Measurements from ENCODE around the gene CUL9.

CUL9 gene

GRCh38 chr6:43231053-43231452 lies 49.1 kb downstream of the CUL9 start:
- DNase-seq = no peak

- no peak for DNase-seq
These were observed 49.9 kb downstream of the CUL9 start for GRCh38 chr6:43231735-43232450.

- DNase-seq = no peak
These were observed 53.8 kb downstream of the CUL9 start for GRCh38 chr6:43235841-43236240.

- no peak for DNase-seq
These were observed 57.1 kb downstream of the CUL9 start for GRCh38 chr6:43239054-43239453.

- DNase-seq = no peak
These were observed 59.0 kb downstream of the CUL9 start for GRCh38 chr6:43240950-43241349.

- no peak for DNase-seq
These were observed 59.5 kb downstream of the CUL9 start for GRCh38 chr6:43241446-43241845.

GRCh38 chr6:43242908-43243663 lies 61.1 kb downstream of the CUL9 start, which contains the start of gene TTBK1:
Gene TTBK1, plus strand, starts transcription at chr6:43243481. Its CDS starts 3,180 bp downstream, at chr6:43246661.
- DNase-seq = peak; percentile 12

- DNase-seq = no peak
These were observed 61.8 kb downstream of the CUL9 start for GRCh38 chr6:43243664-43244321.

- DNase-seq = peak; percentile 5
These were observed 64.5 kb downstream of the CUL9 start for GRCh38 chr6:43246301-43247113.

GRCh38 chr6:43247114-43247999 lies 65.4 kb downstream of the CUL9 start:
- peak; percentile 72 for DNase-seq

GRCh38 chr6:43248101-43248500 lies 66.1 kb downstream of the CUL9 start:
- DNase-seq = no peak

- DNase-seq = no peak
These were observed 66.8 kb downstream of the CUL9 start for GRCh38 chr6:43248791-43249190.

GRCh38 chr6:43250992-43251373 lies 69.0 kb downstream of the CUL9 start:
- peak; percentile 77 for DNase-seq

GRCh38 chr6:43253401-43253800 lies 71.4 kb downstream of the CUL9 start:
- DNase-seq = no peak

- DNase-seq = no peak
These were observed 72.3 kb downstream of the CUL9 start for GRCh38 chr6:43254138-43254817.

- DNase-seq = no peak
These were observed 72.8 kb downstream of the CUL9 start for GRCh38 chr6:43254846-43255245.

- DNase-seq = no peak
These were observed 73.5 kb downstream of the CUL9 start for GRCh38 chr6:43255408-43256054.

GRCh38 chr6:43256670-43257366 lies 74.8 kb downstream of the CUL9 start:
- DNase-seq = no peak

GRCh38 chr6:43257367-43258145 lies 75.6 kb downstream of the CUL9 start:
- DNase-seq = no peak

All from NCI-H2171 (cell line).